Measurements from ENCODE around the gene BCR. TPM values are rescaled to one million over a fixed set of nuclear protein-coding genes. Genes with fewer than 3 reads are reported as not detected.

The BCR gene
- total and polyA plus RNA-seq, 2 of the 8 experiments (the other 6 are each of a cell fraction or from before 2014, with no cell fraction given) = 66.7 to 130 TPM

GRCh38 chr22:23214398-23214797, 34.1 kb downstream of the BCR start:
- Histone ChIP-seq H4K5ac (ENCODE audit: insufficient read length, low read depth, low read length) (no peak overlapping the region), H3K18ac (ENCODE audit: extremely low read depth, low read length) (no peak overlapping the region), H3K4me2 (ENCODE audit: insufficient read depth in 1 of 2, low read depth in 2 of 2, low read length in 2 of 2) (no peak overlapping the region), H3K27ac (ENCODE audit: low read depth, low read length) (no peak overlapping the region), H3K4ac (replicated peaks; ENCODE audit: insufficient read length, low read depth, low read length) (no peak overlapping the region), H2BK20ac (ENCODE audit: low read length) (no peak overlapping the region), H2AFZ (ENCODE audit: low read length) (no peak overlapping the region), H3K4me3 (ENCODE audit: extremely low read depth in 1 of 4, insufficient read depth in 2 of 4, low read depth in 3 of 4, low read length in 4 of 4) (no peak overlapping the region), H3K14ac (ENCODE audit: insufficient read length) (no peak overlapping the region), H3K27me3 (replicated peaks in 1 of 4; ENCODE audit: control insufficient read depth in 3 of 4, extremely low read depth in 1 of 4, insufficient read depth in 3 of 4, low read length in 3 of 4) (no peaks in the 10 kb centered on the region), H3K79me2 (ENCODE audit: control insufficient read depth in 1 of 2, insufficient read depth in 2 of 2, low read length in 2 of 2) (peaks cover 44 to 96% of the 10 kb centered on the region in 2 experiments), H4K8ac (ENCODE audit: extremely low read depth, insufficient read depth, low read length) (no peak overlapping the region), H2BK12ac (ENCODE audit: low read depth, low read length) (no peak overlapping the region; the same call in 1 of the 2 replicates), H4K20me1 (replicated peaks in 1 of 2; ENCODE audit: control insufficient read depth in 1 of 2, insufficient read depth in 2 of 2, low read length in 2 of 2) (peaks cover 28 to 61% of the 10 kb centered on the region in 2 experiments), H2BK5ac (ENCODE audit: low read depth, low read length) (no peak overlapping the region), H3K9ac (replicated peaks in 1 of 4; ENCODE audit: extremely low read depth in 1 of 4, low read depth in 3 of 4, low read length in 3 of 4) (no peak overlapping the region), H2BK120ac (replicated peaks; ENCODE audit: low read depth, low read length) (no peak overlapping the region), H2AK5ac (ENCODE audit: low read depth, low read length) (no peak overlapping the region), H3K23me2 (ENCODE audit: low read depth, low read length) (no peaks in the 10 kb centered on the region), H2BK15ac (ENCODE audit: low read length) (no peak overlapping the region), H3K36me3 (ENCODE audit: control insufficient read depth in 2 of 4, insufficient read depth in 4 of 4, low read length in 3 of 4) (peaks cover 0 to 2% (median 0%) of the 10 kb centered on the region in 4 experiments; a peak in 1 of 8 replicates), H3K79me1 (ENCODE audit: low read depth, low read length) (peaks cover 47% of the 10 kb centered on the region), H3K23ac (ENCODE audit: insufficient read length) (no peak overlapping the region), H3K9me3 (ENCODE audit: insufficient read depth in 2 of 2, low read depth in 1 of 2, low read length in 1 of 2) (no peaks in the 10 kb centered on the region), H3K56ac (replicated peaks; ENCODE audit: insufficient read length, low read depth, low read length) (no peak overlapping the region), H3K4me1 (replicated peaks in 1 of 4; ENCODE audit: control insufficient read depth in 3 of 4, insufficient read depth in 4 of 4, low read length in 3 of 4) (peaks cover 0 to 26% (median 12%) of the 10 kb centered on the region in 4 experiments; a peak in 5 of 7 replicates), H4K91ac (replicated peaks; ENCODE audit: insufficient read length, low read length) (no peak overlapping the region)
- ChIA-PET POLR2A (ENCODE audit: partially characterized antibody) (interaction anchor here (1.2 to 3.5 kb wide), 2 partner anchors 11 to 14 kb away, joined by 3 to 10 read pairs; no protein-coding TSS in a partner anchor), CTCF (ENCODE audit: partially characterized antibody) (interaction anchor here (0.8 to 2.8 kb wide), 3 partner anchors 46 to 256 kb away, joined by 3 to 6 read pairs (median 3); no protein-coding TSS in a partner anchor)
- FAIRE-seq (no peak), DNase-seq (ENCODE audit: low read depth in 1 of 2, low spot score in 2 of 2) (no peak)
- WGBS, 2 experiments (ENCODE audit: extremely low coverage in 1 of 2, insufficient coverage in 1 of 2, insufficient read length in 1 of 2, insufficient replicate concordance in 2 of 2, low coverage in 1 of 2, low lambda C conversion rate in 2 of 2, missing lambda C conversion rate in 1 of 2) = 97% methylated on average over 9 of the region's 9 CpGs; no CpG with 5 or more reads in 1 of the 2 experiments
- TF ChIP-seq SIN3A (conservative IDR thresholded peaks at IDR 0.05 in 1 of 2, IDR thresholded peaks at IDR 0.05 in 1 of 2; ENCODE audit: low read depth in 1 of 2, low read length in 2 of 2) (no peak), ASH2L (IDR thresholded peaks at IDR 0.05; ENCODE audit: low read length) (no peak), SIRT6 (IDR thresholded peaks at IDR 0.05; ENCODE audit: low read length) (no peak), TCF12 (IDR thresholded peaks at IDR 0.05; ENCODE audit: low read depth, low read length) (no peak), POLR2A (IDR thresholded peaks at IDR 0.05; ENCODE audit: control extremely low read depth in 1 of 2, low read depth in 2 of 2, low read length in 2 of 2) (no peak), E2F6 (IDR thresholded peaks at IDR 0.05) (no peak), ATF3 (IDR thresholded peaks at IDR 0.05; ENCODE audit: insufficient read depth, low read depth, low read length) (no peak), GABPA (IDR thresholded peaks at IDR 0.05; ENCODE audit: borderline replicate concordance, insufficient read depth, low read length) (no peak), SP1 (IDR thresholded peaks at IDR 0.05; ENCODE audit: low read depth, low read length) (no peak), SP4 (IDR thresholded peaks at IDR 0.05; ENCODE audit: low read length) (no peak), NANOG (IDR thresholded peaks at IDR 0.05; ENCODE audit: insufficient read depth, low read depth, low read length, poor library complexity, severe bottlenecking) (no peak), BCL11A (IDR thresholded peaks at IDR 0.05; ENCODE audit: low read depth in 2 of 2, low read length in 2 of 2) (no peak), RXRA (IDR thresholded peaks at IDR 0.05; ENCODE audit: insufficient read depth, low read depth, low read length) (no peak)

Data from H1 (cell line).